ENCODE measurements around the gene ZNF677.
"Not testable (repeated sequence)": the region's sequence is repeated elsewhere in the genome, so short reads cannot be mapped to it uniquely, and the experiment has no call there.

ZNF677 gene

GRCh38 chr19:53193535-53194222 lies 61.0 kb downstream of the ZNF677 start:
- no peak for DNase-seq (ENCODE audit: low spot score)

GRCh38 chr19:53192771-53193534 lies 61.7 kb downstream of the ZNF677 start, which contains the start of gene ZNF665:
Gene ZNF665 (minus strand): TSS chr19:53193358. CDS start chr19:53182898, 10,460 bp downstream.
- DNase-seq (ENCODE audit: low spot score), result peak; percentile 80

GRCh38 chr19:53190253-53190652 lies 64.4 kb downstream of the ZNF677 start:
- DNase-seq (ENCODE audit: low spot score), result no peak

- not testable (repeated sequence) for DNase-seq (ENCODE audit: low spot score)
Measured at GRCh38 chr19:53189691-53190198, 64.9 kb downstream of the ZNF677 start.

All from CD4-positive, alpha-beta T cell treated with Interleukin-15 for 4 hours (primary cell).